NCI-H1436 treated with DMSO at 0.1 percent for 48 hours (cell line): ENCODE measurements around the gene GNAT1.
"Not testable (repeated sequence)": the region's sequence is repeated elsewhere in the genome, so short reads cannot be mapped to it uniquely, and the experiment has no call there.

Experiments used
- DNase-seq: peaks from one replicate; lab custom pipeline; 2025; lab: John Stamatoyannopoulos, UW

Gene GNAT1

DNA sequence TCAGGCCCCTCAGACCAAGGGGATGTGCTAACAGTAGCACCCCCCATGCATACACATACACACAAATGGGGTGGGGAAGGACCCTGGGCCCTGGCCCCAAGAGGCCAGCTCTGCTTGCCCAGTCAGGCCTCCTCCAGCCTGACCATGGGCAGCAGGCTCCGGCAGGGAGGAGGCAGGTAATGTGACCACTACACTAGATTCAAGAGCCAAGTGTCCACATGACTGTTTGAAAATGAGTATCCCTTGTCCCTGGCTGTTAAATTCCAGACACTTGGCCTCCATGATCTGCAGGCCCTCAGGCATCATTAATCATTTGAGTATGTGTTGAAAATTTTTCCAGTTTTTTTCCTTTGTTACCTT lies 30.7 kb downstream of the GNAT1 start:
- DNase-seq: no peak

DNA sequence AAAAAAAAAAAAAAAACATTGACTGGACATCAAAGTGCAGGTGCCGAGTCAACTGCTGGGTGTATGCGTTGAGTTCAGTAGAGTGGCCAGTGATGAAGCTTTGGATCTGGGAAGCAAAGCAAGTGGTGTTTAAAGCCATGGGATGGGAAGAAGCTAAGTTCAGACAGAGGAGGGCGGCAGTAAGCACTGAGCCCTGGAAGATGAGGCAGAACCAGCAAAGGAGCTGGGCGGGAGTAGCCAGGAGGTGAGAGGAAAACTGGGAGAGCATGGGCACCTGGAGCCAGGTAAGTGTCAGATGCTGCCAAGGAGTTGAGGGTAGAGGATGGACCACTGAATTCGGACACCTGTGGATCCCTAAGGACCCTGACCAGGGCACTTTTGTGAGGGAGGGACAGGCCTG lies 33.2 kb downstream of the GNAT1 start:
- no peak for DNase-seq

DNA sequence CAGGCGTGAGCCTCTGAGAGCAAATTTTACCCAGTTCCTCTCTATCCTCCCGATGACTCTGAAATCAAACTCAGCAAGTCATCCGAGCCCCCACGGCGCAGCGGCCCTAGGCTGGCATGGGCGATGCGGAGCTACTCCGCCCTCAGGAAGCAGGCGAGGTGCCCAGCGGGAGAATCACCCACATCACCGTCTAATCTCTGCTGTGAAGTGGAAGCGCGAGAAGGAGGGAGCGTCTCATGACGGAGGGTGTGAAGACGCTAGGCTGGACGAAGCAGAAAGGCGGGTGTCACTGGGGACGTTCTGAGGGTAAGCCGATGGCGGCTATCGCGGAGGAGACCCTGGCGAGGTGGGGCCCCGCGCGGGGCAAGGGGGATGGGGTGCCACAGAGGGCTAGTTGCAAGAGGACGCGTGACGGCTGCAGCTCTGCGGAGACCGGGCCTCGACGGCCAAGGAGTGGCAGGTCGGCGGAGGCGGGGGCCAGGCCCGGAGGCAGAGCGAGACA lies 35.5 kb downstream of the GNAT1 start:
- no peak for DNase-seq

DNA sequence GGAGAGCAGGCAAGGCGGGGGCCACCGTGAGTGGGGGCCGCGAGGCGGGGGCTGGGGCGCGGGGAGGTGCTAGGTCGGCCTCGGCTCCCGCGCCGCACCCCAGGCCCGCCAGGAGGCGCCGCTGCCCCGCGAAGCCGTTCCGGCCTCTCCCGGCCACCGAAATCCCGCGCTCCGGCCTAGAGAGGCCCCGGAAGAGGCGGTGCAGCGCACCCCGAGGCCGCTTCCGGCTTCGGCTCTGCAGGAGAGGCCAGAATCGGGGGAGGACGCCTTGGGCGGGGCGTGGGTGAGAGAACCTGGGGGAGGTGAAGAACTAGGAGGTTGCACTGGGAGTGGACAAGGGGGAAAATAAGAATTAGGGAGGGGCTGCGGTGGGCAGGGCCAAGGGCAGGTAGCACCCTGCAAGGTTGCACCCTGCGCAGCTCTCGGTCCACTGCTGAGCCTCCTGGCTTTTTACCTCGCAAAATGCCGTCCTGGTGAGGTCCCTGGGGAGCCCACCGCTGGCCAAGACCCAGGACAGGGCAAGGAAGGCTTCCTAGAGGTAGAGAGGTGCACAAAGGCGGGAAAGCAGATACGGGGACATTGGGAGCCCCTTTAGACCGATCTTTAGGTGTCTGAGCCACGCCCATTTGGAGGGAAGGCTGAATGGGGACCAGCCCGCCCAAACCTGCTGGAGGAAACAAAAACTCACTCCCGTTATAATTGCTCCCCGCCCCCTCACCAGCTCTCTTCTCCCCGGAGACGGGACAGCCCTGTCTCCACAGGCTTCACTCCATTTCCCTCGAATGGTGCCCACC lies 36.2 kb downstream of the GNAT1 start:
- peak; percentile 56 for DNase-seq

DNA sequence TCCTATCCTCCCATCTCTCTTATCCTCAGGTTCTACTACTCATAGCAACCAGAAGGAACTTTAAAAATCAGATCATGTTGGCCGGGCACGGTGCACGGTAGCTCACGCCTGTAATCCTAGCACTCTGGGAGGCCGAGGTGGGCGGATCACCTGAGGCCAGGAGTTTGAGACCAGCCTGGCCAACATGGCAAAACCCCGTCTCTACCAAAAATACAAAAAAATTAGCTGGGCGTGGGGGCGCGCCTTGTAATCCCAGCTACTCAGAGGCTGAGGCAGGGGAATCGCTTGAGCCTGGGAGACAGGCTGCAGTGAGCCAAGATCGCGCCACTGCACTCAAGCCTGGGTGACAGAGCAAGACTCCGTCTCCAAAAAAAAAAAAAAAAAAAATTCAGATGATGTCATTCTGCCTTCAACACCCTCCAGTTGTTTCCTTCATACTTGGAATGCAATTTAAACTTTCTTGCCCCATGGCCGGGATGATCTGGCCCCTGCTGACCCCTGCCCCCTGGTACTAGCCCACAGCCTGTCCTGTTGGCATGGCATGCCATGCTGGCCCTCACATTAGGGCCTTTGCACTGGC lies 36.9 kb downstream of the GNAT1 start:
- DNase-seq: not testable (repeated sequence)

DNA sequence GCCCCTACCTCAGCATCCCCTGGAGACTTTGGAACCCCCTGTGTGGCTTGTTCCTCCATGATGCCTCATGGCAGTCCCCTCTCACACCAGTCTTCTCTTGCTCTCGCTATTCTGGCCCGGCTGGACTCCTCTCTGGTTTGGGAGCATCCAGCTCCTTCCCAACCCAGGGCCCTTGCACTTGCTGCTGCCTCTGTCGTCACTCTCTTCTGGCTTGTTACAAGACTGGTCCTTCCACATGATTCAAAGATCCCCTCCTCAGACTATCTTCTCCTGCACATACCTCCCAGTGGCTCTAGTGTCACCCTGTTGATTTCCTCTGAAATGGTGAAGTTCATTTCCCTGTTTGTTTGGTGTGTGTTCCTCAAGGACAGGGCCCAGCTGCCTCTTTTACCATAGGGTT lies 38.1 kb downstream of the GNAT1 start:
- no peak for DNase-seq

DNA sequence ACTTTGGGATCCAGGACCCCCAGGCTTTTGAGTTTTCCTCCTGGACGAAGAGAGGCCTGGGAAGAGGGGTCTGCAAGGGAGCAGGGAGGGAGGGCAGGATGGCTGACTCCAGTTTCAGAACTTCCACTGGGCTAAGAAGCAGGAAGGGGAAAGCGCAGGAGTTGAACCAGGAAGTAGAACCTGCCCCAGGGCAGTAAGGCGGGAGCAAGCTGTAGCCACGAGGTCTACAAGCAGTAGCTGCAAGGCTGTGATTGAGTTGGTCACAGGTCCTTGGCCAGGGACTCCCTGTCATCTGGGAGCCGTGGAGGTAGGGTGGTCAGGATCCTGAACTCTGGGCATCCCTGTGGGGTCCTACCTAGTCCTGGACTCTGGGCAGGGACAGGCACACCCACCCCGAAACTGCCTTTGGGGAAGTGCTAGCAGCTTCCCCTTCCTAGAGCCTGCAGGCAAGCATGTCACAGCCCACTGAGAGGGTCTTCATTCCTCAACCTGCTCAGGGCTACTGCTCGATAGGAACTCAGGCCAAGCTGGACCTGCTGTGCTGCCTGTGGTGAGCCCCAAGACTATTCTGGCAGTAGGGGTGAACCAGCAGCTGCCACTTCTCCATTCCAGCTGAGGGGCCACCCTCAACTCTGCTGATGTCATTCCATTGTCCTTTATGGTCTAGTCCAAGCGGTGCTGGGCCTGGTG lies 38.8 kb downstream of the GNAT1 start:
- no peak for DNase-seq

DNA sequence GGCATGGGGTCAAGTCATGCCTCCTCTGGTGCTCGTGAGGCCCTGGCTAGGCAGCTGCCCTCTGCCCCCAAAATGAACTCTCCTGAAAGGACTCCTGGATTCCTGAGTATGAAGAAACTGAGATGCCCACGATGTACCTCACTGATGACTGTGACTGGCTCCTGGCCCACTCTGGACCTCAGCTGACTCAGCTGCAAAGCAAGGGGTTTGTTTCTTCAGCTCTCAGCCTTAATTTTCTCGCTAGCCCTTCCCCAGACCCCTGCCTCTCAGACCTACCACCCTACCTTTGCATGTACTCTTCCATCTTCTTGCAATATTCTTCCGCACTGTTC lies 39.4 kb downstream of the GNAT1 start:
- no peak for DNase-seq

DNA sequence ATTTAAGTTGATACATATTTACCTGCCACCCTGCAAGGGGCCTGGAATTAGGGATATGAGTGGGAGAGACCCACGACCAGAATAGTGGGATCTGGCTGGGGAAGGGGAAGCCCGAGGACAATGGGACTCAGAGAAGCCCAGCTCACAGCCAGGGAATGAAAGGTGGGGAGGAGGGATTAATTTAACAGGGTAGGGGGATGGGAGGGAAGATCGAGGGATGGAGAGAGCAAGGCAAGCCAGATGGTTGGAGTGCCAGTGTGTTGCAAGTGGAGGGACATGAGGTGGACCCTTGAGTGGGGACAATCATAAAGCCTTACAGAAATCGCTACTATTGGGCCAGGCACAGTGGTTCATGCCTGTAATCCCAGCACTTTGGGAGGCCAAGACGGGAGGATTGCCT lies 40.2 kb downstream of the GNAT1 start:
- no peak for DNase-seq

DNA sequence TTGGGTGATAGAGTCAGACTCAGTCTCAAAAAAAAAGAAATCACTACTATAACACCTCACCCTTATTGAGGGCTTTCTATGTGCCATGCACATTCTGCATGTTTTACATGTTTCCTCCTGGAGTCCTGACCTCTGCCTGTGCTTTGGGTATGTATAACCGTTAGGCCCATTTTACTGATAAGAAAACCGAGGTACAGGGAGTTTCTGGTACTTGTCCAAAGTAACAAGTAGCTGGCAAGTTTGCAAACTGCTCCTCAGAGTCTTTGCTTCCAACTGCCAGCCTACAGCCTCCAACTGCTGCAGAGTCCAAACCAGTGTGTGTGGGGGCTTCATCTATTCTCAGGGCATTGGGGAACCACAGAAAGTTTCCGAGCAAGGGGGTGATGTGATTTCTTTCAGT lies 40.9 kb downstream of the GNAT1 start:
- DNase-seq: no peak

DNA sequence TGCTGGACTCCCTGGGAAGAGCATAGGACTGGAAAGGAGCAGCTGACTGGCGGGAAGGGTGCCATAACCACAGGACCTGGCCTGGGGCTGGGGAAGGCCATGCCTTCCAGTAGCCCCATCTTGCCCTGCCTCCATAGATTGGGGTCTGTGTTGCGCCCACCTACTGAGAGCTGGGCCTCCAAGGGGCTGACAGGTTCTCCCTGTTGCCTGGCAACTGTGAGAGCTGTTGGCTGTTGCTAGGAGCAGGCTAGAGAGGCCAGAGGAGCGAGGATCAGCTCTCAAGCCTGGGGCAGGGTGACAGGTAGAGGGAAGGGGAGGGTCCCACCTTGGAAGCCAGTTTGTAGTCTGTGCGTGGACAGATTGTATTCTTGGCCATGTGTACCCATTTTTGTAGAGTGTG lies 41.8 kb downstream of the GNAT1 start:
- no peak for DNase-seq

DNA sequence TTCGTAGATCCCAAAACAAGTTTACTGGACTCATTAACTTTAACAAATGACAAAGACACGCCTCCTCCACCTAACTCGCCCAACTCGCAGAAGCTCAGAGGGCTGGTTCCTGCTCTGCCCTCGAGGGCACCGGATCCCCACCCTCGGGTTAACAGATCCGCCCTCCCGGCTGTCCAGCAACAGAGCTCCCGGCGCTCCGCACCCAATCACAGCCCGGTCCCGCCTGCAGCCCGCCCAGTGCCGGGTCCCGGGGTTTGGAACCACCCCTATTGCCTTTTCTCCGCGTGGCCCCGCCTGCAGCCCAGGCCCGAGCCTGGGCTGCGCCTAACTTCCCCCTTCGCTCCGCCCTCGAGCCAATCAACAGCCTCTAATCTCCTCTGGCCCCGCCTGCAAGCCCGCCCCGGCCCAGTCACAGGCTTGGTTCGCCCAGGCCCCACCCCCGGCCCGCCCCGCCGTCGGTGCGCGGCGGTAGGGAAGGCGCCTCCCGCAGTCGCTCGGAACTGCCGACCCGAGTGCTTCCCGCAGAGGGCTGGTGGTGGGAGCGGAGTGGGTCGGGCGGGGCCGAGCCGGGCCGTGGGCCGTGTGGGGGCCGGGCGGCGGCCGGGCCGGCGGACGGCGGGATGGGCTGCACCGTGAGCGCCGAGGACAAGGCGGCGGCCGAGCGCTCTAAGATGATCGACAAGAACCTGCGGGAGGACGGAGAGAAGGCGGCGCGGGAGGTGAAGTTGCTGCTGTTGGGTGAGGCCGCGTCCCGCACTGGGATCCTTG lies 44.5 kb downstream of the GNAT1 start, which contains the start of gene GNAI2:
GNAI2 (plus strand) TSS at position 489 of the 768 bp plus-strand sequence; CDS start at position 621, 132 bp downstream.
- peak; percentile 58 for DNase-seq

DNA sequence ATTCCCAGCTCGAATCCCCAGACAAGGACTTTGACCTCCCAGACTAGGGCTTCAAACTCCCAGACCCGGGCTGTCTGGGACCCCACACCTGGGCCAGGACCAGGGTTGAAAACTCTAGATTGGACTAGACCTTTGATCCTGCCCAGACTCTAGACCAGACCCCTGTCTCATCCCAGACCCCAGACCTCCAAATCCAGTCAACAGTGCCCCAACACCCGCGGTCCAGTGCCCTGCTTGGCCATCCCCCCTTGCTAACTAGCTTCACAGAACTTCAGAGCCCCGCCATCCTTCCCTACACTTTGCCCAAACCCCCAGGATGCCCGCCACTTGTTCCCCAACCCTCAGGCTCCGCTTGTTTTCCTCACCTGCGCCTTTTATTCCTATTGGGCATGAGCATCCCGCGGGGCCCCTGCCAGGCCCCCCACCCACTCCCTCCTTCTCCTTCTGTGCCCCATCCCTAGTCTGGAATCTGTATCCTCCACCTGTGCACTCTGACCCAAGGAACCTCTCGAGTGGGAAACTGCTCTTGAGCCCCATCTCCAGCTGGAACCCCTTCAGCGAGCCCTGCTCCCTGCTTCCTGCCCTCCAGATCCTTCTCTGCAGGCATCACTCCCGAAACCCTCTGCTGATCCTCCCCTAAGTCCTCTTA lies 45.2 kb downstream of the GNAT1 start:
- no peak for DNase-seq

DNA sequence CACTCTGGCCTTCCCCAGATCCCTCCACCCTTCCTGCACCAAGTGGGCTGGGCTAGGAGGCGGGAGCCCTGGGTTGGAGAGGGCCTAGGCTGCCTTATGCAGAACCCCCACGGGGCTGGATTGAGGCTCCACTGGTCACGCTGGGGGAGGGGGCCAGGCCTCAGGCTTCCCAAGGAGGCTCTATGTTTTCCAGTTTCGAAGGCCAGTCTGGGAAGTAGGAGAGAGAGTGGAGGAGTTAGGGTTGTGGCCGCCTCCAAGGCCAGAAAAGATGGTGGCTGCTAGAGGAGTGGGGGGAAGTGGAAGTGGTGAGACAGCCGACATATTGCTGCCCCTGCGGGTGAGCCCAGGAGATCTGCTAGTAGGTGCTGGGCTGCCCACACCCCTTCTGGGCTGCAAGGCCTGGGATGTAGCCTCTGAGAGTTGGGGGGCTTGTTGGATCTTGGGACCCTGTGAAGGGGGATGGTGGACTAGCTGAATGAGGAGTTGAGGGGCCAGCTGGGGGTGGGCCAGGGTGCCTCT lies 45.8 kb downstream of the GNAT1 start:
- DNase-seq: no peak

DNA sequence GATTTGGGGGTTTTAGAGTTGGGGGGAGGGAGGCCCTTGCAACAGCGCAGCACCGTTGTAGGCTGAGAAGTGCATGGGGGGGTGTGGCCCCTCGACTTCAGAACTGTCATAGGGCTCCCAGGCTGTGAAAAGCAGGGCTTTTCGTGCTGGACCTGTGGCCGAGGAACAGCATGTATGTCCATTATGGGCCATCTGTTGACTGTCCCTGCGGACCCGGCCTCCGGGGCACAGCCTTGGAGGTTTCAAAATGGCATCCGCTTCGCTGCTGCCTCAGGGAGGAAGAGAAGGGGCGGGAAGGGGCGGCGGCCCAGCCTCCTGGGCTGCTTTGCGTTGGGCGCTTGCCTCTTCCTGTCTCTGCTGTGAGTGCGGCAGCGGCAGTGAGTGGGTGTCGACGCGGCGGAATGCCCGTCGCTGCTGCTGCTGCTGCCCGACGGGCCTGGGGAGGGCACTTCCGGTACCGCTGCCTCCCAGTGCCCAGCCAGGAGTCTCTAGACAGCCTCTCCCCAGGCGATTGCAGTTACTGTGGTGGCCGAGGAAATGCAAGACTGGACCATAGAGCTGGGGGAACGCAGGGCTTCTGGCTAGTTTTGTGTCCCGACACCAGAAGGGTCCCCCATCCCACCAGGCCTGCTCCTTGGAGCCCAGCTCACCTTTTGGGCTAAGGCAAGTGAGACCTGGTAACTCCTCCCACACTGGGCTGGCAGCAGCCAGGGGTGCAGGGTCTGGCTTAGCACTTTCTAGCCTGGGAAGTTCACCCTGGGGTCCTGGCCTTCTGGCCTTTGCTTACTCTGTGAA lies 46.5 kb downstream of the GNAT1 start:
- DNase-seq: no peak

DNA sequence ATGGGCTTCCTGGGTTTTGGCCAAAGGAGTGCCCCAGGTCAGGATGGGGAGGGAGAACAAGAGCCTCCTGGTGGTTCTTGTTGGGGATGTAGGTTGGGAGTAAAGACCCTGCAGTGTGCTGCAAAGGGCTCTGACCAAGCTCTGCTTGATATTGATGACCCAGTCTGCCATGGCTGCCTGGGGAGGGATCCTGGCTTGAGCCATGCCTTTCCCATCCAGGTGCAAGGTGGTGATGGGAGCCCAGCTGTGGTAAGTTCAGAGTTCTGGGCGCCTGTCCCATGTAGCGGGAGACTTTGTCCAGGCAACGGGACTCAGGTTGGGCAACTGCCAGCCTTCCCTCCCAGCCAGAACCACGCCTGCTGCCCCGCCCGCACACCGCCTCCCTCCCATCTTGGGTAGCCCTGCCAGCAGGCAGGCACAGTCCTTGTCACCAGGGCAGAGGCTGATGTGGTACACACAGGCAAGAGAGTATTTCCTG lies 47.2 kb downstream of the GNAT1 start:
- no peak for DNase-seq

DNA sequence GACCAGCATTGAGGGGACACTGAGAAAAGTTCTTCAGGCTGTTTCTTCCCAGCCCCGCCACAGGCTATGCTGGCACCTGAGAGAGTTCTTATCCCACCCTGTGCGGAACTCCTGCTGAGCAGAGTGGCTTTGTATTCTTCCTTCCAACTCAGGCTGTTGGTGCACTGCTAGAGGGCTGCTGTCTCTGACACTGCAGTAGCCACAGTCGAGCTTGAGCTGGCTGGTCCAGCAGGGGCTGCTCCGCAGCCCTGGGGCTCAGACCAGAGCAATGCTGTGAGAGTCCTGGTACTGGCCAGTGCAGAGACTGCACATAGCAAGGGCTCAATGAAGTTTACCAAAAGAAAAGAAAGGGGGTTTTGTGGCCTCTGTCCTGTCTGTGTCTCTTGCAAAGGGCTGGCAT lies 48.2 kb downstream of the GNAT1 start:
- DNase-seq: no peak

DNA sequence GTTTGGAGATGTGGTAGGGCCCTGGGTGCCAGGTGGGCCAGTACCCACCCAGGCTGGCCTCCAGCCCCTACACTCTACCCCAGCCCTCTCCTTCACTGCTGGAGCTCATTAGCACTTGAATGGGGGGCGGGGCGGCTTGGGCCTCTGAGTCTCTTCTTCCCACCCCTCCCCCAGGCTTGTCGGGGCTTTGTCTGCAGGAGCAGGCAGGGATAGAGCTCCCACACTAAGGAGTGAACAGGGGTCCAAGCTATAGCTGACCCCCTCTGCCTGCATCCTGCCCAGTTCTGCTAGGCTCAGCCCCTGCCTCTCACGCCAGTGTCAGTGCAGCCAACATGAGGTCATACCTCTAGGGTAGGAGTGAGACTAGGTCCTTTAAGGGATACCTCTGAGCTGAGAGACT lies 49.8 kb downstream of the GNAT1 start:
- no peak for DNase-seq

DNA sequence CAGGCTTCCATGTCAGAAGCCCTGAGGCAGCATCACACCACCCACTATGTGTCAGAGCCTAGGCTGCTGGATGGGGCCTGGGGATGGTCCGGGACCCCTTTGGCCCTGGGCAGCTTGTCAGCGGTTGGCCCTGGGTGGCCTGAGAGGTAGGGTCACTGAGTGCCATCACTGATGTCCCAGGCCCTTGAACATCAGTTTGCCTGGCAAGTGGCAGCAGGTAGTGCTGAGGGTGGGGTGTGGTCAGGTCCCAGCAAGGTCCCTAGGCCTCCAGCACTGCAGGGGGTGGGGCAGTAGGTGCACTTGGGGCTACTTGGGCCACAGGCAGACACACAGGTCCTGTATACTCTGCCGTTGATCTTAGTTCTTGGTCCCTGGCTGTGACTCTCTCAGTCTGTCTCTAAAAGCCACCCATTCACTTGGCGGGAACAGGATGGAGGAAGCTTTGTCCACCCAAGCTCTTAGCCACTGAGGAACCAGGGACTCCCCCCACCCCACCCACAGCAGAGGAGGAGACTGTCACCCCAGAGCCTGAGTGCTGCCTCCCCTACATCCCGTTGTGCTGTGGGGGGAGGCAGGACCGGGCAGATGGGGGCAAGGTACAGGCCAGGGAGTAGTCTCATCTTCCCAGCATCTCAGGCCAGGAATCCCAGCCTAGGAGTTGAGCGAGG lies 50.4 kb downstream of the GNAT1 start:
- no peak for DNase-seq

DNA sequence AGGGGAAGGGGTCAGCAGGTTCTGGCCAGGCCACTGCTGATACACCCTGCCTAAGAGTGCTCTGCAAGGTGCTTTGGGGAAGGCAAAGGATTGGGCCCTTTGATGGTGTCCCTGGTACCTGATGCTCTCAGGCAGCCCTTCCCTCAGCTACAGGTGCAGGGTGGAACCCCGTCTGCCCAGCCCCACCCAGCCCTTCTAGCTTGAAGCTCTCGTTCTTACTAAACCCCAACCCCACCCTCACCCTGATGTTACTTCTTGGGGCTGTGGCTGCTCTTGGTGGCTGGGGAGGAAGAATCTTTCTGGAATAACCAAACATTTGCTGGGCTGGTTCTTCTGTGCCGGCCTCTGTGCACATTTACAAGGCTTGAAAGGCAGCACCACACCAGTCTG lies 51.0 kb downstream of the GNAT1 start:
- DNase-seq: no peak
